Esophagus (tissue), 2 donors: ENCODE results near the gene LY86. TPM values are rescaled to one million over a fixed set of nuclear protein-coding genes. Genes with fewer than 3 reads are reported as not detected.

Experiments used
- H3K27ac ChIP-seq, 2 donors: one replicate each; pipeline ENCODE4 v1.5.1; 2013; ENCODE audit warnings: low read depth in 2 of 2, mild to moderate bottlenecking in 2 of 2, inconsistent platforms in 1 of 2, low read length in 1 of 2, moderate library complexity in 1 of 2
- H3K27me3 ChIP-seq, 2 donors: one replicate each; pipeline ENCODE4 v1.6.1; 2013; ENCODE audit warnings: low read length in 2 of 2, control low read depth in 1 of 2, mild to moderate bottlenecking in 1 of 2; ENCODE audit not compliant: insufficient read depth in 2 of 2, control insufficient read depth in 1 of 2
- H3K36me3 ChIP-seq, 2 donors: one replicate each; pipeline ENCODE4 v1.6.1; 2013; ENCODE audit warnings: low read length in 1 of 2; ENCODE audit not compliant: control insufficient read depth in 2 of 2, insufficient read depth in 2 of 2
- H3K4me1 ChIP-seq, 2 donors: one replicate each; pipeline ENCODE4 v1.6.1; 2013; ENCODE audit warnings: low read length in 1 of 2; ENCODE audit not compliant: control insufficient read depth in 2 of 2, insufficient read depth in 2 of 2
- H3K4me3 ChIP-seq, 2 donors: one replicate each; pipeline ENCODE4 v1.5.1; 2013; ENCODE audit warnings: low read length in 2 of 2, mild to moderate bottlenecking in 2 of 2, low read depth in 1 of 2, moderate library complexity in 1 of 2
- H3K9me3 ChIP-seq, 2 donors: one replicate each; pipeline ENCODE4 v1.6.1; 2013; ENCODE audit warnings: mild to moderate bottlenecking in 2 of 2, low read depth in 1 of 2, low read length in 1 of 2, moderate library complexity in 1 of 2; ENCODE audit not compliant: control insufficient read depth in 2 of 2, insufficient read depth in 1 of 2
- WGBS, 2 donors: extraction: QIAGEN DNeasy Blood & Tissue Kit; methylation state at CpG; one replicate each; pipeline ENCODE4 v1.1.7; 2013; 5-methylcytosine and 5-hydroxymethylcytosine counted together
- polyA plus RNA-seq, 2 donors: library from polyadenylated mRNA; stranded (reverse); fragments of 200-250 nt; gene quantifications; one replicate each; pipeline ENCODE4 v1.2.3, GENCODE V29; 2013
- donor health status: healthy with polysubstance abuse.
- donor health status: Bipolar disorder and iron deficiency.

The LY86 gene
- polyA plus RNA-seq, 2 donors: 0.51 to 0.55 TPM

GRCh38 chr6:6614096-6614982 lies 25.8 kb downstream of the LY86 start:
- H3K9me3 ChIP-seq: no peaks in the 10 kb centered on the region
- H3K4me1 ChIP-seq: peaks cover 0 to under 1% of the 10 kb centered on the region in 2 donors
- H3K27ac ChIP-seq: no peak overlapping the region
- no peaks in the 10 kb centered on the region for H3K36me3 ChIP-seq
- 46 to 59% methylated on average over 27 of the region's 27 CpGs for WGBS, 2 donors
- H3K27me3 ChIP-seq: no peaks in the 10 kb centered on the region
- no peak overlapping the region for H3K4me3 ChIP-seq

GRCh38 chr6:6614983-6615349 lies 26.4 kb downstream of the LY86 start:
- Histone ChIP-seq H3K9me3 (no peaks in the 10 kb centered on the region), H3K4me1 (peaks cover 0 to 2% of the 10 kb centered on the region in 2 donors), H3K27me3 (no peaks in the 10 kb centered on the region), H3K4me3 (no peak overlapping the region), H3K27ac (no peak overlapping the region), H3K36me3 (no peaks in the 10 kb centered on the region)
- WGBS, 2 donors: 24 to 27% methylated on average over 5 of the region's 5 CpGs

GRCh38 chr6:6616656-6617055 lies 28.1 kb downstream of the LY86 start:
- Histone ChIP-seq H3K4me3 (no peak overlapping the region), H3K27ac (no peak overlapping the region), H3K27me3 (no peaks in the 10 kb centered on the region), H3K9me3 (no peaks in the 10 kb centered on the region), H3K36me3 (no peaks in the 10 kb centered on the region), H3K4me1 (peaks cover 0 to 2% of the 10 kb centered on the region in 2 donors)
- WGBS, 2 donors: 84% methylated on average over 7 of the region's 7 CpGs

- Histone ChIP-seq H3K36me3 (no peaks in the 10 kb centered on the region), H3K9me3 (no peaks in the 10 kb centered on the region), H3K27ac (no peak overlapping the region), H3K27me3 (no peaks in the 10 kb centered on the region), H3K4me1 (peaks cover 0 to 2% of the 10 kb centered on the region in 2 donors), H3K4me3 (no peak overlapping the region)
- WGBS, 2 donors: 84 to 87% methylated on average over 8 of the region's 8 CpGs
These were observed 30.7 kb downstream of the LY86 start for GRCh38 chr6:6619021-6619794.

GRCh38 chr6:6620766-6621425 lies 32.4 kb downstream of the LY86 start:
- H3K9me3 ChIP-seq: no peaks in the 10 kb centered on the region
- H3K36me3 ChIP-seq: no peaks in the 10 kb centered on the region
- no peak overlapping the region for H3K4me3 ChIP-seq
- 76 to 79% methylated on average over 9 of the region's 9 CpGs for WGBS, 2 donors
- no peaks in the 10 kb centered on the region for H3K27me3 ChIP-seq
- H3K27ac ChIP-seq: no peak overlapping the region
- peaks cover 0 to 2% of the 10 kb centered on the region in 2 donors for H3K4me1 ChIP-seq

- Histone ChIP-seq H3K9me3 (no peaks in the 10 kb centered on the region), H3K36me3 (no peaks in the 10 kb centered on the region), H3K27ac (no peak overlapping the region), H3K4me1 (peaks cover 0 to 2% of the 10 kb centered on the region in 2 donors), H3K4me3 (no peak overlapping the region), H3K27me3 (no peaks in the 10 kb centered on the region)
- 85% methylated on average over 1 of the region's 1 CpG for WGBS, 2 donors
These were observed 34.0 kb downstream of the LY86 start for GRCh38 chr6:6622501-6622900.

GRCh38 chr6:6623553-6623952 lies 35.0 kb downstream of the LY86 start:
- 47 to 49% methylated on average over 1 of the region's 1 CpG for WGBS, 2 donors
- no peak overlapping the region for H3K4me3 ChIP-seq
- H3K4me1 ChIP-seq: peaks cover 0 to 2% of the 10 kb centered on the region in 2 donors
- no peaks in the 10 kb centered on the region for H3K27me3 ChIP-seq
- no peaks in the 10 kb centered on the region for H3K9me3 ChIP-seq
- H3K27ac ChIP-seq: no peak overlapping the region
- no peaks in the 10 kb centered on the region for H3K36me3 ChIP-seq

- 78 to 81% methylated on average over 6 of the region's 6 CpGs for WGBS, 2 donors
- Histone ChIP-seq H3K27me3 (no peaks in the 10 kb centered on the region), H3K4me3 (no peak overlapping the region), H3K27ac (no peak overlapping the region), H3K36me3 (no peaks in the 10 kb centered on the region), H3K9me3 (no peaks in the 10 kb centered on the region), H3K4me1 (peaks cover 0 to 1% of the 10 kb centered on the region in 2 donors)
These were observed 35.9 kb downstream of the LY86 start for GRCh38 chr6:6624269-6624990.

GRCh38 chr6:6626187-6626586 lies 37.7 kb downstream of the LY86 start:
- H3K4me1 ChIP-seq: no peaks in the 10 kb centered on the region
- H3K27me3 ChIP-seq: no peaks in the 10 kb centered on the region
- no peak overlapping the region for H3K27ac ChIP-seq
- H3K9me3 ChIP-seq: no peaks in the 10 kb centered on the region
- H3K4me3 ChIP-seq: no peak overlapping the region
- no peaks in the 10 kb centered on the region for H3K36me3 ChIP-seq
- 78 to 82% methylated on average over 6 of the region's 6 CpGs for WGBS, 2 donors
